SK-N-SH treated with all-trans-retinoic acid at 6 μM for 48 hours (cell line): ENCODE measurements around the gene PTPN6.

Source experiments
- ATAC-seq: fragments of 200-7000 bp; cut with Tn5 transposase; 3 replicates; pipeline ENCODE4 v1.9.1; 2020; ENCODE audit warnings: mild to moderate bottlenecking, moderate library complexity
- ARNTL ChIP-seq: fragments of 450-650 bp; formaldehyde crosslinking; IDR thresholded peaks from 2 replicates; pipeline ENCODE4 v1.5.0; 2020; ENCODE audit warnings: low read depth, mild to moderate bottlenecking, moderate library complexity, borderline replicate concordance
- BACH2 ChIP-seq: fragments of 250-450 bp; sonication (Bioruptor Pico); IDR thresholded peaks from 2 replicates; pipeline ENCODE4 v1.9.0; 2021; ENCODE audit warnings: mild to moderate bottlenecking, borderline replicate concordance
- CSDC2 ChIP-seq: fragments of 250-450 bp; sonication (Bioruptor Pico); IDR thresholded peaks from 2 replicates; pipeline ENCODE4 v1.5.0; 2020; ENCODE audit warnings: mild to moderate bottlenecking, moderate library complexity
- CSRNP3 ChIP-seq: fragments of 250-450 bp; sonication (Bioruptor Pico); IDR thresholded peaks from 2 replicates; pipeline ENCODE4 v1.5.1; 2021; ENCODE audit warnings: mild to moderate bottlenecking, moderate library complexity
- ESRRG ChIP-seq: fragments of 250-450 bp; sonication (Bioruptor Pico); IDR thresholded peaks from 2 replicates; pipeline ENCODE4 v1.6.1; 2021; ENCODE audit warnings: mild to moderate bottlenecking
- GLIS3 ChIP-seq: fragments of 250-450 bp; sonication (Bioruptor Pico); IDR thresholded peaks from 2 replicates; pipeline ENCODE4 v1.5.0; 2020; ENCODE audit warnings: mild to moderate bottlenecking, moderate library complexity
- ISL1 ChIP-seq: fragments of 250-450 bp; sonication (Bioruptor Pico); IDR thresholded peaks from 2 replicates; pipeline ENCODE4 v2.1.2; 2022; ENCODE audit warnings: mild to moderate bottlenecking, moderate library complexity
- OSR1 ChIP-seq: fragments of 250-450 bp; sonication (Bioruptor Pico); IDR thresholded peaks from 2 replicates; pipeline ENCODE4 v1.8.0; 2022; ENCODE audit warnings: moderate library complexity, mild to moderate bottlenecking, inconsistent platforms
- POU6F1 ChIP-seq: fragments of 250-450 bp; sonication (Bioruptor Pico); IDR thresholded peaks from 2 replicates; pipeline ENCODE4 v1.8.0; 2021; ENCODE audit warnings: low read depth, mild to moderate bottlenecking, moderate library complexity, borderline replicate concordance
- RARB ChIP-seq: fragments of 250-450 bp; sonication (Bioruptor Pico); IDR thresholded peaks from 2 replicates; pipeline ENCODE4 v1.8.0; 2021; ENCODE audit warnings: mild to moderate bottlenecking, moderate library complexity
- TCF4 ChIP-seq: fragments of 250-450 bp; sonication (Bioruptor Pico); IDR thresholded peaks from 2 replicates; pipeline ENCODE4 v1.8.0; 2021; ENCODE audit warnings: mild to moderate bottlenecking, moderate library complexity, borderline replicate concordance
- TOX ChIP-seq: fragments of 250-450 bp; sonication (Bioruptor Pico); IDR thresholded peaks from 2 replicates; pipeline ENCODE4 v1.8.0; 2021; ENCODE audit warnings: mild to moderate bottlenecking, moderate library complexity, borderline replicate concordance
- ZC3H10 ChIP-seq: fragments of 250-450 bp; sonication (Bioruptor Pico); IDR thresholded peaks from 2 replicates; pipeline ENCODE4 v1.5.1; 2021; ENCODE audit warnings: mild to moderate bottlenecking, moderate library complexity
- ZFP3 ChIP-seq: fragments of 250-450 bp; sonication (Bioruptor Pico); IDR thresholded peaks from 2 replicates; pipeline ENCODE4 v1.5.0; 2020; ENCODE audit warnings: mild to moderate bottlenecking, moderate library complexity
- ZNF565 ChIP-seq: fragments of 450-650 bp; formaldehyde crosslinking; conservative IDR thresholded peaks from 2 replicates; pipeline ENCODE4 v1.5.0; 2020; ENCODE audit warnings: low read depth, mild to moderate bottlenecking, moderate library complexity
- ZNF70 ChIP-seq: fragments of 450-650 bp; formaldehyde crosslinking; IDR thresholded peaks from 2 replicates; pipeline ENCODE4 v1.5.0; 2020; ENCODE audit warnings: mild to moderate bottlenecking, moderate library complexity
- ZNF8 ChIP-seq: fragments of 450-650 bp; formaldehyde crosslinking; IDR thresholded peaks from 2 replicates; pipeline ENCODE4 v1.5.0; 2020; ENCODE audit warnings: mild to moderate bottlenecking, moderate library complexity
- TF ChIP-seq, protein P1 (sequence below): fragments of 250-450 bp; sonication (Bioruptor Pico); IDR thresholded peaks from 2 replicates; pipeline ENCODE4 v1.5.0; 2020; ENCODE audit warnings: mild to moderate bottlenecking, moderate library complexity
- TF ChIP-seq, protein P2 (sequence below): fragments of 250-450 bp; sonication (Bioruptor Pico); IDR thresholded peaks from 2 replicates; pipeline ENCODE4 v1.5.1; 2020; ENCODE audit warnings: low read depth, mild to moderate bottlenecking, moderate library complexity

The PTPN6 gene

DNA sequence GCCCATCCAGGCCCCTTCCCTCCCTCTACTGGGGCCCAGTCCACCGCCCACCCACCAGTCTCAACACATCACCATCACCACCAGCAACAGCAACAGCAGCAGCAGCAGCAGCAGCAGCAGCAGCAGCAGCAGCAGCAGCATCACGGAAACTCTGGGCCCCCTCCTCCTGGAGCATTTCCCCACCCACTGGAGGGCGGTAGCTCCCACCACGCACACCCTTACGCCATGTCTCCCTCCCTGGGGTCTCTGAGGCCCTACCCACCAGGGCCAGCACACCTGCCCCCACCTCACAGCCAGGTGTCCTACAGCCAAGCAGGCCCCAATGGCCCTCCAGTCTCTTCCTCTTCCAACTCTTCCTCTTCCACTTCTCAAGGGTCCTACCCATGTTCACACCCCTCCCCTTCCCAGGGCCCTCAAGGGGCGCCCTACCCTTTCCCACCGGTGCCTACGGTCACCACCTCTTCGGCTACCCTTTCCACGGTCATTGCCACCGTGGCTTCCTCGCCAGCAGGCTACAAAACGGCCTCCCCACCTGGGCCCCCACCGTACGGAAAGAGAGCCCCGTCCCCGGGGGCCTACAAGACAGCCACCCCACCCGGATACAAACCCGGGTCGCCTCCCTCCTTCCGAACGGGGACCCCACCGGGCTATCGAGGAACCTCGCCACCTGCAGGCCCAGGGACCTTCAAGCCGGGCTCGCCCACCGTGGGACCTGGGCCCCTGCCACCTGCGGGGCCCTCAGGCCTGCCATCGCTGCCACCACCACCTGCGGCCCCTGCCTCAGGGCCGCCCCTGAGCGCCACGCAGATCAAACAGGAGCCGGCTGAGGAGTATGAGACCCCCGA lies 14.3 kb upstream of the PTPN6 start:
- 0 out of 3 replicates have a peak, but pooled peaks have one; percentile 0 for ATAC-seq
- no peak for TF ChIP-seq CSDC2 (CRISPR knock-in tag)
- no peak for TF ChIP-seq RARB (CRISPR knock-in tag)
- TF ChIP-seq TOX (CRISPR knock-in tag) = no peak
- TF ChIP-seq ISL1 = no peak
- no peak for TF ChIP-seq OSR1 (CRISPR knock-in tag)
- no peak for TF ChIP-seq ZNF70 (CRISPR knock-in tag)
- no peak for TF ChIP-seq ZC3H10
- no peak for TF ChIP-seq TCF4
- TF ChIP-seq BACH2 (CRISPR knock-in tag) = no peak
- no peak for TF ChIP-seq GLIS3
- TF ChIP-seq, protein P1, sequence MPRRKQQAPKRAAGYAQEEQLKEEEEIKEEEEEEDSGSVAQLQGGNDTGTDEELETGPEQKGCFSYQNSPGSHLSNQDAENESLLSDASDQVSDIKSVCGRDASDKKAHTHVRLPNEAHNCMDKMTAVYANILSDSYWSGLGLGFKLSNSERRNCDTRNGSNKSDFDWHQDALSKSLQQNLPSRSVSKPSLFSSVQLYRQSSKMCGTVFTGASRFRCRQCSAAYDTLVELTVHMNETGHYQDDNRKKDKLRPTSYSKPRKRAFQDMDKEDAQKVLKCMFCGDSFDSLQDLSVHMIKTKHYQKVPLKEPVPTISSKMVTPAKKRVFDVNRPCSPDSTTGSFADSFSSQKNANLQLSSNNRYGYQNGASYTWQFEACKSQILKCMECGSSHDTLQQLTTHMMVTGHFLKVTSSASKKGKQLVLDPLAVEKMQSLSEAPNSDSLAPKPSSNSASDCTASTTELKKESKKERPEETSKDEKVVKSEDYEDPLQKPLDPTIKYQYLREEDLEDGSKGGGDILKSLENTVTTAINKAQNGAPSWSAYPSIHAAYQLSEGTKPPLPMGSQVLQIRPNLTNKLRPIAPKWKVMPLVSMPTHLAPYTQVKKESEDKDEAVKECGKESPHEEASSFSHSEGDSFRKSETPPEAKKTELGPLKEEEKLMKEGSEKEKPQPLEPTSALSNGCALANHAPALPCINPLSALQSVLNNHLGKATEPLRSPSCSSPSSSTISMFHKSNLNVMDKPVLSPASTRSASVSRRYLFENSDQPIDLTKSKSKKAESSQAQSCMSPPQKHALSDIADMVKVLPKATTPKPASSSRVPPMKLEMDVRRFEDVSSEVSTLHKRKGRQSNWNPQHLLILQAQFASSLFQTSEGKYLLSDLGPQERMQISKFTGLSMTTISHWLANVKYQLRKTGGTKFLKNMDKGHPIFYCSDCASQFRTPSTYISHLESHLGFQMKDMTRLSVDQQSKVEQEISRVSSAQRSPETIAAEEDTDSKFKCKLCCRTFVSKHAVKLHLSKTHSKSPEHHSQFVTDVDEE (CRISPR knock-in tag) = no peak
- TF ChIP-seq ZNF565 (CRISPR knock-in tag) = no peak
- TF ChIP-seq, protein P2, sequence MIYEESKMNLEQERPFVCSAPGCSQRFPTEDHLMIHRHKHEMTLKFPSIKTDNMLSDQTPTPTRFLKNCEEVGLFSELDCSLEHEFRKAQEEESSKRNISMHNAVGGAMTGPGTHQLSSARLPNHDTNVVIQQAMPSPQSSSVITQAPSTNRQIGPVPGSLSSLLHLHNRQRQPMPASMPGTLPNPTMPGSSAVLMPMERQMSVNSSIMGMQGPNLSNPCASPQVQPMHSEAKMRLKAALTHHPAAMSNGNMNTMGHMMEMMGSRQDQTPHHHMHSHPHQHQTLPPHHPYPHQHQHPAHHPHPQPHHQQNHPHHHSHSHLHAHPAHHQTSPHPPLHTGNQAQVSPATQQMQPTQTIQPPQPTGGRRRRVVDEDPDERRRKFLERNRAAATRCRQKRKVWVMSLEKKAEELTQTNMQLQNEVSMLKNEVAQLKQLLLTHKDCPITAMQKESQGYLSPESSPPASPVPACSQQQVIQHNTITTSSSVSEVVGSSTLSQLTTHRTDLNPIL (CRISPR knock-in tag) = no peak
- TF ChIP-seq ZNF8 (CRISPR knock-in tag) = no peak
- no peak for TF ChIP-seq CSRNP3 (CRISPR knock-in tag)
- no peak for TF ChIP-seq ARNTL (CRISPR knock-in tag)
- no peak for TF ChIP-seq ZFP3 (CRISPR knock-in tag)
- no peak for TF ChIP-seq ESRRG (CRISPR knock-in tag)
- TF ChIP-seq, all 23 proteins: peak for 0

DNA sequence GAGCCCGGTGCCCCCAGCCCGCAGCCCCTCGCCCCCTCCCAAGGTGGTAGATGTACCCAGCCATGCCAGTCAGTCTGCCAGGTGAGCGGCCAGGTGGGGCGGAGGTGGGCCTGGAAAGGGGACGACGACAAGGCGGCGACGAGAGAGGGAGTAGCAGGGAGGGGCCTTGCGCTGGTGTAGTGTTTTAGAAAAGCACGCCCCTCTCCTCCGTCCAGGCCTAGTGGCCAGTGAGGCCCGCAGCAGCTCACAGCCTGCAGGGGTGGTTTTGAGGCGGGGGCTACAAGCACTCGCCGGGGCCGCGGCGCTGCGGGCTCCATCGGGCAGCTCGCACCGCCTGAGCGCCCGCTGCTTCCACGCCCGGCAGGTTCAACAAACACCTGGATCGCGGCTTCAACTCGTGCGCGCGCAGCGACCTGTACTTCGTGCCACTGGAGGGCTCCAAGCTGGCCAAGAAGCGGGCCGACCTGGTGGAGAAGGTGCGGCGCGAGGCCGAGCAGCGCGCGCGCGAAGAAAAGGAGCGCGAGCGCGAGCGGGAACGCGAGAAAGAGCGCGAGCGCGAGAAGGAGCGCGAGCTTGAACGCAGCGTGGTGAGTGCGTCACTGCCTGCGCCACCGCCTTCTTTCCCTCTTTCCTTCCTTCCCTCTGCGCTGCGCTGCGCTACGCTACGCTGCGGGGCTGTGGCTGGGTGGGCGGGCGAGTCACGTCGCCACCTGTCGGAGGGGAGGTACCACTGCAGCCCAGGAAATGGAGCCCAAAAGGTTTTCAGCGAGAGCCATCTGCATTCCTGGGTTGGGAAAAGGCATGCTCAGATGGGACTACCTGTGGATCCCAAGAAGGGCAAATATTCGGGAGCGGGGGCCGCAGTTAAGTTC lies 13.4 kb upstream of the PTPN6 start:
- peak; percentile 92 for ATAC-seq
- TF ChIP-seq GLIS3 (0 out of 2 replicates have a peak, but pooled peaks have one; percentile 58), CSDC2 (CRISPR knock-in tag) (peak; percentile 63; the same call in 1 of the 2 replicates), ZNF565 (CRISPR knock-in tag) (0 out of 2 replicates have a peak, but pooled peaks have one; percentile 43), POU6F1 (CRISPR knock-in tag) (no peak), TOX (CRISPR knock-in tag) (no peak), ZNF70 (CRISPR knock-in tag) (peak; percentile 7; the same call in 1 of the 2 replicates), ZC3H10 (peak; percentile 6; the same call in 1 of the 2 replicates)

DNA sequence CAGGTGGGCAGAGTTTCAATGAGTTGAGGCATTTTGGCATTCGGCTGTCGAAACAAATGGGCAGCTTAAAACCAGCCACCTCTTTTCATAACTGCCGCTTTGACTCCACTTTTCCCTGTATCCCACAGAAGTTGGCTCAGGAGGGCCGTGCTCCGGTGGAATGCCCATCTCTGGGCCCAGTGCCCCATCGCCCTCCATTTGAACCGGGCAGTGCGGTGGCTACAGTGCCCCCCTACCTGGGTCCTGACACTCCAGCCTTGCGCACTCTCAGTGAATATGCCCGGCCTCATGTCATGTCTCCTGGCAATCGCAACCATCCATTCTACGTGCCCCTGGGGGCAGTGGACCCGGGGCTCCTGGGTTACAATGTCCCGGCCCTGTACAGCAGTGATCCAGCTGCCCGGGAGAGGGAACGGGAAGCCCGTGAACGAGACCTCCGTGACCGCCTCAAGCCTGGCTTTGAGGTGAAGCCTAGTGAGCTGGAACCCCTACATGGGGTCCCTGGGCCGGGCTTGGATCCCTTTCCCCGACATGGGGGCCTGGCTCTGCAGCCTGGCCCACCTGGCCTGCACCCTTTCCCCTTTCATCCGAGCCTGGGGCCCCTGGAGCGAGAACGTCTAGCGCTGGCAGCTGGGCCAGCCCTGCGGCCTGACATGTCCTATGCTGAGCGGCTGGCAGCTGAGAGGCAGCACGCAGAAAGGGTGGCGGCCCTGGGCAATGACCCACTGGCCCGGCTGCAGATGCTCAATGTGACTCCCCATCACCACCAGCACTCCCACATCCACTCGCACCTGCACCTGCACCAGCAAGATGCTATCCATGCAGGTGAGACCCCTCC lies 12.6 kb upstream of the PTPN6 start:
- ATAC-seq = no peak
- TF ChIP-seq ESRRG (CRISPR knock-in tag) = no peak
- no peak for TF ChIP-seq CSDC2 (CRISPR knock-in tag)
- TF ChIP-seq, protein P1 (CRISPR knock-in tag) = no peak
- TF ChIP-seq TCF4 = no peak
- TF ChIP-seq CSRNP3 (CRISPR knock-in tag) = no peak
- no peak for TF ChIP-seq ZFP3 (CRISPR knock-in tag)
- no peak for TF ChIP-seq GLIS3
